GM23338 (cell line): ENCODE measurements around the gene CD48. TPM values are rescaled to one million over a fixed set of nuclear protein-coding genes. Genes with fewer than 3 reads are reported as not detected.
A peak's percentile ranks its signal among the peaks of the same experiment; 100 is the strongest.

Experiments
- ATAC-seq: fragments of 200-7000 bp; cut with Tn5 transposase; 3 replicates; pipeline ENCODE4 v1.9.1; 2020
- DNase-seq: peaks from one replicate; pipeline ENCODE4 v3.0.0-alpha.2; 2015; ENCODE audit warnings: low spot score
- H2AFZ ChIP-seq: fragments of 200-600 bp; sonication (generic); 2 replicates; pipeline ENCODE4 v1.8.0; 2016; ENCODE audit warnings: antibody characterized with exemption, mild to moderate bottlenecking, moderate library complexity
- H3F3A ChIP-seq: fragments of 200-600 bp; sonication (generic); replicated peaks from 2 replicates; pipeline ENCODE4 v1.8.0; 2017; ENCODE audit warnings: antibody characterized with exemption, mixed run types, low read depth
- H3K27ac ChIP-seq: fragments of 200-600 bp; sonication (generic); 2 replicates; pipeline ENCODE4 v1.6.1; 2016; ENCODE audit warnings: low read depth
- H3K27me3 ChIP-seq: fragments of 200-600 bp; sonication (generic); 2 replicates; pipeline ENCODE4 v1.8.0; 2016; ENCODE audit warnings: mild to moderate bottlenecking, mixed run types, moderate library complexity; ENCODE audit not compliant: insufficient read depth
- H3K36me3 ChIP-seq: fragments of 200-600 bp; sonication (generic); 2 replicates; pipeline ENCODE4 v1.8.0; 2016; ENCODE audit warnings: mild to moderate bottlenecking; ENCODE audit not compliant: insufficient read depth
- H3K4me1 ChIP-seq: fragments of 200-600 bp; sonication (generic); 2 replicates; pipeline ENCODE4 v1.8.0; 2016; ENCODE audit warnings: mild to moderate bottlenecking, moderate library complexity; ENCODE audit not compliant: insufficient read depth
- H3K4me2 ChIP-seq: fragments of 200-600 bp; sonication (generic); 2 replicates; pipeline ENCODE4 v1.7.1; 2017; ENCODE audit warnings: mixed run types
- H3K4me3 ChIP-seq: fragments of 200-600 bp; sonication (generic); 2 replicates; pipeline ENCODE4 v1.6.1; 2016; ENCODE audit warnings: mixed run types
- H3K79me2 ChIP-seq: fragments of 200-600 bp; sonication (generic); replicated peaks from 2 replicates; pipeline ENCODE4 v1.8.0; 2017; ENCODE audit warnings: mild to moderate bottlenecking; ENCODE audit not compliant: insufficient read depth
- H3K9me2 ChIP-seq: fragments of 200-600 bp; sonication (generic); 2 replicates; pipeline ENCODE4 v1.8.0; 2017; ENCODE audit not compliant: insufficient read depth
- H4K20me1 ChIP-seq: fragments of 200-600 bp; sonication (generic); replicated peaks from 2 replicates; pipeline ENCODE4 v1.8.0; 2017; ENCODE audit warnings: mild to moderate bottlenecking; ENCODE audit not compliant: insufficient read depth
- H3K27ac Mint-ChIP-seq: 2 replicates; pipeline ENCODE4 v1.8.0; 2020; ENCODE audit warnings: inconsistent platforms, mild to moderate bottlenecking, moderate library complexity, mixed read lengths
- H3K27me3 Mint-ChIP-seq: 3 replicates; pipeline ENCODE4 v1.8.0; 2022; ENCODE audit warnings: low read depth, mild to moderate bottlenecking, moderate library complexity, mixed read lengths, inconsistent platforms; ENCODE audit not compliant: insufficient read depth, poor library complexity
- H3K36me3 Mint-ChIP-seq: 3 replicates; pipeline ENCODE4 v1.8.0; 2021; ENCODE audit warnings: low read depth, mild to moderate bottlenecking, inconsistent platforms, moderate library complexity, mixed read lengths
- H3K4me1 Mint-ChIP-seq: 3 replicates; pipeline ENCODE4 v1.8.0; 2020; ENCODE audit warnings: mild to moderate bottlenecking, inconsistent platforms, mixed read lengths
- H3K4me3 Mint-ChIP-seq: 3 replicates; pipeline ENCODE4 v1.8.0; 2021; ENCODE audit warnings: moderate library complexity, mild to moderate bottlenecking, inconsistent platforms, mixed read lengths
- H3K9me3 Mint-ChIP-seq: 3 replicates; pipeline ENCODE4 v1.8.0; 2020; ENCODE audit warnings: moderate library complexity, mild to moderate bottlenecking, inconsistent platforms, mixed read lengths
- CREB1 ChIP-seq: fragments of 250-450 bp; sonication (Bioruptor Pico); IDR thresholded peaks from 2 replicates; pipeline ENCODE4 v1.5.0; 2020; ENCODE audit warnings: low read depth, mild to moderate bottlenecking, moderate library complexity
- EZH2phosphoT487 ChIP-seq: fragments of 200-600 bp; sonication (generic); IDR thresholded peaks from one replicate; pipeline ENCODE4 v1.8.1; 2018; ENCODE audit warnings: antibody characterized with exemption; ENCODE audit not compliant: unreplicated experiment
- JUNB ChIP-seq: IDR thresholded peaks from one replicate; pipeline ENCODE4 v1.6.1; 2016; ENCODE audit warnings: antibody characterized with exemption; ENCODE audit not compliant: unreplicated experiment
- ZNF331 ChIP-seq: fragments of 250-450 bp; sonication (Bioruptor Pico); IDR thresholded peaks from 2 replicates; pipeline ENCODE4 v1.5.0; 2020; ENCODE audit warnings: low read depth, mild to moderate bottlenecking, moderate library complexity
- polyA plus RNA-seq: library from polyadenylated mRNA; unstranded; fragments of >200 nt; fragmentation: Nextera tagmentation; extraction: Ambion mirVana; gene quantifications from 2 replicates; pipeline ENCODE4 v1.2.1, GENCODE V29; 2016
- total RNA-seq: library from RNA; depleted of rRNA; stranded (reverse); fragments of >200 nt; shearing (Covaris generic); gene quantifications from 2 replicates; pipeline ENCODE4 v1.2.3, GENCODE V29; 2014
- TF ChIP-seq, protein P1 (sequence below): IDR thresholded peaks from 2 replicates; pipeline ENCODE4 v1.6.1; 2016; ENCODE audit warnings: antibody characterized with exemption
- TF ChIP-seq, protein P2 (sequence below): IDR thresholded peaks from one replicate; pipeline ENCODE4 v1.6.1; 2018; ENCODE audit warnings: antibody characterized with exemption; ENCODE audit not compliant: unreplicated experiment
- TF ChIP-seq, protein P3 (sequence below), 2 experiments: fragments of 200-600 bp in 1 of 2; sonication (generic) in 1 of 2; conservative IDR thresholded peaks; 2 replicates each; pipeline versions ENCODE4 v1.5.1 to v1.6.1; 2016 to 2017; ENCODE audit warnings: antibody characterized with exemption in 2 of 2, low read depth in 2 of 2, mild to moderate bottlenecking in 2 of 2, moderate library complexity in 1 of 2
- TF ChIP-seq, protein P4 (sequence below): fragments of 250-450 bp; sonication (Bioruptor Pico); IDR thresholded peaks from 2 replicates; pipeline ENCODE4 v1.5.0; 2020; ENCODE audit warnings: mild to moderate bottlenecking, moderate library complexity

The CD48 gene
- total and polyA plus RNA-seq, 2 experiments from 2014 or later: 0.34 to 0.45 TPM

DNA sequence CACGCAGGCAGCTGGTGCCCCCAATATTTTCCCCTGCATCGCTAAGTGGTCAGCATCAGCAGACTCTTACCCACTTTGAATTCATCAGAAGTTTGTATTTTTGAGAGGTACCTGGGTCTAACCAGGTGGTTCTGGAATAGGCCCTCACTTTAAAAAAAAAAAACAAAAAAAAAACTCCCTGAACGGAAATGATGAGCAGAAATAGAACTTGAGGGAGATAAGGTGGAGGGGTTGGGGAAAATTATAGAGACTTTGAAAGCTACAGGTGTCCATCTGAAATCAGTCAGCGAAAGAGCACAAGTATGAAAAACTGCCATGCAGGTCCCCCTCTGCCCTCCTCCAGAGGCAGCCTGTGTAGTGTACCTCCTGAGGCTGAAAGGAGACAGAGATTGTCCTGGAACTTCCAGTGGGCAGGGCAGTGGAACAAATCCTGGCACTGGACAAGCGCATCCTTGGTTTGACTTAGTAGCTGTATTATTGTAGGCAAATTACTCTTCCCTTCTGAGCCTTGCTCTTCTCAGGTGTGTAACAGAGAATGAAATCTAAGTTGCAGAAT is 28.6 kb upstream of the CD48 start (continued):
- TF ChIP-seq, protein P1, sequence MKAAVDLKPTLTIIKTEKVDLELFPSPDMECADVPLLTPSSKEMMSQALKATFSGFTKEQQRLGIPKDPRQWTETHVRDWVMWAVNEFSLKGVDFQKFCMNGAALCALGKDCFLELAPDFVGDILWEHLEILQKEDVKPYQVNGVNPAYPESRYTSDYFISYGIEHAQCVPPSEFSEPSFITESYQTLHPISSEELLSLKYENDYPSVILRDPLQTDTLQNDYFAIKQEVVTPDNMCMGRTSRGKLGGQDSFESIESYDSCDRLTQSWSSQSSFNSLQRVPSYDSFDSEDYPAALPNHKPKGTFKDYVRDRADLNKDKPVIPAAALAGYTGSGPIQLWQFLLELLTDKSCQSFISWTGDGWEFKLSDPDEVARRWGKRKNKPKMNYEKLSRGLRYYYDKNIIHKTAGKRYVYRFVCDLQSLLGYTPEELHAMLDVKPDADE: no peak
- TF ChIP-seq, protein P2, sequence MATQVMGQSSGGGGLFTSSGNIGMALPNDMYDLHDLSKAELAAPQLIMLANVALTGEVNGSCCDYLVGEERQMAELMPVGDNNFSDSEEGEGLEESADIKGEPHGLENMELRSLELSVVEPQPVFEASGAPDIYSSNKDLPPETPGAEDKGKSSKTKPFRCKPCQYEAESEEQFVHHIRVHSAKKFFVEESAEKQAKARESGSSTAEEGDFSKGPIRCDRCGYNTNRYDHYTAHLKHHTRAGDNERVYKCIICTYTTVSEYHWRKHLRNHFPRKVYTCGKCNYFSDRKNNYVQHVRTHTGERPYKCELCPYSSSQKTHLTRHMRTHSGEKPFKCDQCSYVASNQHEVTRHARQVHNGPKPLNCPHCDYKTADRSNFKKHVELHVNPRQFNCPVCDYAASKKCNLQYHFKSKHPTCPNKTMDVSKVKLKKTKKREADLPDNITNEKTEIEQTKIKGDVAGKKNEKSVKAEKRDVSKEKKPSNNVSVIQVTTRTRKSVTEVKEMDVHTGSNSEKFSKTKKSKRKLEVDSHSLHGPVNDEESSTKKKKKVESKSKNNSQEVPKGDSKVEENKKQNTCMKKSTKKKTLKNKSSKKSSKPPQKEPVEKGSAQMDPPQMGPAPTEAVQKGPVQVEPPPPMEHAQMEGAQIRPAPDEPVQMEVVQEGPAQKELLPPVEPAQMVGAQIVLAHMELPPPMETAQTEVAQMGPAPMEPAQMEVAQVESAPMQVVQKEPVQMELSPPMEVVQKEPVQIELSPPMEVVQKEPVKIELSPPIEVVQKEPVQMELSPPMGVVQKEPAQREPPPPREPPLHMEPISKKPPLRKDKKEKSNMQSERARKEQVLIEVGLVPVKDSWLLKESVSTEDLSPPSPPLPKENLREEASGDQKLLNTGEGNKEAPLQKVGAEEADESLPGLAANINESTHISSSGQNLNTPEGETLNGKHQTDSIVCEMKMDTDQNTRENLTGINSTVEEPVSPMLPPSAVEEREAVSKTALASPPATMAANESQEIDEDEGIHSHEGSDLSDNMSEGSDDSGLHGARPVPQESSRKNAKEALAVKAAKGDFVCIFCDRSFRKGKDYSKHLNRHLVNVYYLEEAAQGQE: no peak
- TF ChIP-seq, protein P3, sequence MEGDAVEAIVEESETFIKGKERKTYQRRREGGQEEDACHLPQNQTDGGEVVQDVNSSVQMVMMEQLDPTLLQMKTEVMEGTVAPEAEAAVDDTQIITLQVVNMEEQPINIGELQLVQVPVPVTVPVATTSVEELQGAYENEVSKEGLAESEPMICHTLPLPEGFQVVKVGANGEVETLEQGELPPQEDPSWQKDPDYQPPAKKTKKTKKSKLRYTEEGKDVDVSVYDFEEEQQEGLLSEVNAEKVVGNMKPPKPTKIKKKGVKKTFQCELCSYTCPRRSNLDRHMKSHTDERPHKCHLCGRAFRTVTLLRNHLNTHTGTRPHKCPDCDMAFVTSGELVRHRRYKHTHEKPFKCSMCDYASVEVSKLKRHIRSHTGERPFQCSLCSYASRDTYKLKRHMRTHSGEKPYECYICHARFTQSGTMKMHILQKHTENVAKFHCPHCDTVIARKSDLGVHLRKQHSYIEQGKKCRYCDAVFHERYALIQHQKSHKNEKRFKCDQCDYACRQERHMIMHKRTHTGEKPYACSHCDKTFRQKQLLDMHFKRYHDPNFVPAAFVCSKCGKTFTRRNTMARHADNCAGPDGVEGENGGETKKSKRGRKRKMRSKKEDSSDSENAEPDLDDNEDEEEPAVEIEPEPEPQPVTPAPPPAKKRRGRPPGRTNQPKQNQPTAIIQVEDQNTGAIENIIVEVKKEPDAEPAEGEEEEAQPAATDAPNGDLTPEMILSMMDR (conservative IDR thresholded peaks at IDR 0.05; ENCODE audit: low read depth in 2 of 2): no peak
- no peak for TF ChIP-seq EZH2phosphoT487
- TF ChIP-seq ZNF331 (CRISPR knock-in tag): no peak
- TF ChIP-seq CREB1 (CRISPR knock-in tag): no peak
- TF ChIP-seq JUNB: no peak

DNA sequence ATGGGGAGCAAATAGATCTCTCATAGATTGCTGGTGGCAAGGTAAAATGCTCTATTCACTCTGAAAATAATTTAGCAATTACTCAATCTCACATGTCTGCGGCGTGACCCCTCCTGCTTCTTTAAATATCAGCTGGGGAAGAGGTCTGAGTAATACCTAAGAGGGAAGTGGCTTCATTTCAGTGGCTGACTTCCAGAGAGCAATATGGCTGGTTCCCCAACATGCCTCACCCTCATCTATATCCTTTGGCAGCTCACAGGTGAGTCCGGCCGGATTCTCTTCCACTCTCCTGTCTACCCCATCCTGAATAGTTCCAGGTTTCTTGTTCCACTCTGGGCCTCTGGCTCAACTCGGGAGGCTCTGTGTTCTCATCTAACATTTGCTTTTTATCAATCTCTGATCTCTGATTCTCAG is 27.5 kb upstream of the CD48 start, which contains the start of gene SLAMF7:
TSS of gene SLAMF7 (plus strand) at position 150 of the 414 bp plus-strand sequence. CDS start at position 205, 55 bp downstream.
- Histone ChIP-seq H3K27me3 (no peaks in the 10 kb centered on the region), H4K20me1 (no peaks in the 10 kb centered on the region), H3K9me2 (peaks cover 3% of the 10 kb centered on the region; the same call in 1 of the 2 replicates), H3K4me3 (no peak within 1 kb of the TSS), H3K4me2 (no peak within 1 kb of the TSS), H3F3A (no peaks in the 10 kb centered on the region), H3K27ac (no peak within 1 kb of the TSS), H3K36me3 (no peaks in the 10 kb centered on the region), H3K4me1 (no peaks in the 10 kb centered on the region), H2AFZ (0 out of 2 replicates have a peak within 1 kb of the TSS, but pooled peaks have one; percentile 75), H3K79me2 (no peaks in the 10 kb centered on the region)
- Mint-ChIP-seq H3K9me3 (peaks cover 17% of the 10 kb centered on the region), H3K36me3 (peaks cover 8% of the 10 kb centered on the region; the same call in 2 of the 3 replicates), H3K4me3 (no peak within 1 kb of the TSS), H3K27me3 (no peaks in the 10 kb centered on the region), H3K4me1 (no peaks in the 10 kb centered on the region; the same call in 1 of the 3 replicates), H3K27ac (no peak within 1 kb of the TSS)
- ATAC-seq: no peak
- DNase-seq: no peak
- TF ChIP-seq, protein P1: no peak
- no peak for TF ChIP-seq ZNF331 (CRISPR knock-in tag)
- TF ChIP-seq, protein P4, sequence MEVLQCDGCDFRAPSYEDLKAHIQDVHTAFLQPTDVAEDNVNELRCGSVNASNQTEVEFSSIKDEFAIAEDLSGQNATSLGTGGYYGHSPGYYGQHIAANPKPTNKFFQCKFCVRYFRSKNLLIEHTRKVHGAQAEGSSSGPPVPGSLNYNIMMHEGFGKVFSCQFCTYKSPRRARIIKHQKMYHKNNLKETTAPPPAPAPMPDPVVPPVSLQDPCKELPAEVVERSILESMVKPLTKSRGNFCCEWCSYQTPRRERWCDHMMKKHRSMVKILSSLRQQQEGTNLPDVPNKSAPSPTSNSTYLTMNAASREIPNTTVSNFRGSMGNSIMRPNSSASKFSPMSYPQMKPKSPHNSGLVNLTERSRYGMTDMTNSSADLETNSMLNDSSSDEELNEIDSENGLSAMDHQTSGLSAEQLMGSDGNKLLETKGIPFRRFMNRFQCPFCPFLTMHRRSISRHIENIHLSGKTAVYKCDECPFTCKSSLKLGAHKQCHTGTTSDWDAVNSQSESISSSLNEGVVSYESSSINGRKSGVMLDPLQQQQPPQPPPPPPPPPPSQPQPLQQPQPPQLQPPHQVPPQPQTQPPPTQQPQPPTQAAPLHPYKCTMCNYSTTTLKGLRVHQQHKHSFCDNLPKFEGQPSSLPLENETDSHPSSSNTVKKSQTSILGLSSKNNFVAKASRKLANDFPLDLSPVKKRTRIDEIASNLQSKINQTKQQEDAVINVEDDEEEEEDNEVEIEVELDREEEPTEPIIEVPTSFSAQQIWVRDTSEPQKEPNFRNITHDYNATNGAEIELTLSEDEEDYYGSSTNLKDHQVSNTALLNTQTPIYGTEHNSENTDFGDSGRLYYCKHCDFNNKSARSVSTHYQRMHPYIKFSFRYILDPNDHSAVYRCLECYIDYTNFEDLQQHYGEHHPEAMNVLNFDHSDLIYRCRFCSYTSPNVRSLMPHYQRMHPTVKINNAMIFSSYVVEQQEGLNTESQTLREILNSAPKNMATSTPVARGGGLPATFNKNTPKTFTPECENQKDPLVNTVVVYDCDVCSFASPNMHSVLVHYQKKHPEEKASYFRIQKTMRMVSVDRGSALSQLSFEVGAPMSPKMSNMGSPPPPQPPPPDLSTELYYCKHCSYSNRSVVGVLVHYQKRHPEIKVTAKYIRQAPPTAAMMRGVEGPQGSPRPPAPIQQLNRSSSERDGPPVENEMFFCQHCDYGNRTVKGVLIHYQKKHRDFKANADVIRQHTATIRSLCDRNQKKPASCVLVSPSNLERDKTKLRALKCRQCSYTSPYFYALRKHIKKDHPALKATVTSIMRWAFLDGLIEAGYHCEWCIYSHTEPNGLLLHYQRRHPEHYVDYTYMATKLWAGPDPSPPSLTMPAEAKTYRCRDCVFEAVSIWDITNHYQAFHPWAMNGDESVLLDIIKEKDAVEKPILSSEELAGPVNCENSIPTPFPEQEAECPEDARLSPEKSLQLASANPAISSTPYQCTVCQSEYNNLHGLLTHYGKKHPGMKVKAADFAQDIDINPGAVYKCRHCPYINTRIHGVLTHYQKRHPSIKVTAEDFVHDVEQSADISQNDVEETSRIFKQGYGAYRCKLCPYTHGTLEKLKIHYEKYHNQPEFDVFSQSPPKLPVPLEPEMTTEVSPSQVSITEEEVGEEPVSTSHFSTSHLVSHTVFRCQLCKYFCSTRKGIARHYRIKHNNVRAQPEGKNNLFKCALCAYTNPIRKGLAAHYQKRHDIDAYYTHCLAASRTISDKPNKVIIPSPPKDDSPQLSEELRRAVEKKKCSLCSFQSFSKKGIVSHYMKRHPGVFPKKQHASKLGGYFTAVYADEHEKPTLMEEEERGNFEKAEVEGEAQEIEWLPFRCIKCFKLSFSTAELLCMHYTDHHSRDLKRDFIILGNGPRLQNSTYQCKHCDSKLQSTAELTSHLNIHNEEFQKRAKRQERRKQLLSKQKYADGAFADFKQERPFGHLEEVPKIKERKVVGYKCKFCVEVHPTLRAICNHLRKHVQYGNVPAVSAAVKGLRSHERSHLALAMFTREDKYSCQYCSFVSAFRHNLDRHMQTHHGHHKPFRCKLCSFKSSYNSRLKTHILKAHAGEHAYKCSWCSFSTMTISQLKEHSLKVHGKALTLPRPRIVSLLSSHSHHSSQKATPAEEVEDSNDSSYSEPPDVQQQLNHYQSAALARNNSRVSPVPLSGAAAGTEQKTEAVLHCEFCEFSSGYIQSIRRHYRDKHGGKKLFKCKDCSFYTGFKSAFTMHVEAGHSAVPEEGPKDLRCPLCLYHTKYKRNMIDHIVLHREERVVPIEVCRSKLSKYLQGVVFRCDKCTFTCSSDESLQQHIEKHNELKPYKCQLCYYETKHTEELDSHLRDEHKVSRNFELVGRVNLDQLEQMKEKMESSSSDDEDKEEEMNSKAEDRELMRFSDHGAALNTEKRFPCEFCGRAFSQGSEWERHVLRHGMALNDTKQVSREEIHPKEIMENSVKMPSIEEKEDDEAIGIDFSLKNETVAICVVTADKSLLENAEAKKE (CRISPR knock-in tag): no peak
